GM18951 (cell line): ENCODE measurements around the gene ZCCHC7.

Source experiments
- POLR2A ChIP-seq: IDR thresholded peaks from 4 replicates; pipeline ENCODE4 v1.6.1; 2011; ENCODE audit warnings: mild to moderate bottlenecking; ENCODE audit not compliant: insufficient read length, insufficient read depth; ENCODE audit errors: extremely low read depth
- in situ Hi-C: fragments of 300-500 bp; cut with MboI; formaldehyde crosslinking; loops from one replicate; pipeline ENCODE4 v1.12.0; 2022; ENCODE audit warnings: low sequenced_read_pairs, mixed read lengths, inconsistent platforms; ENCODE audit not compliant: unreplicated experiment

ZCCHC7 gene

GRCh38 chr9:37335238-37335637 is 214.9 kb downstream of the ZCCHC7 start:
- no peak for TF ChIP-seq POLR2A
- in situ Hi-C loops = no loop called here

GRCh38 chr9:37336150-37336549 is 215.8 kb downstream of the ZCCHC7 start:
- in situ Hi-C loops = no loop called here
- TF ChIP-seq POLR2A = no peak

- no peak for TF ChIP-seq POLR2A
- in situ Hi-C loops = no loop called here
Observed at GRCh38 chr9:37337301-37337890, 217.0 kb downstream of the ZCCHC7 start.

- TF ChIP-seq POLR2A = no peak
- in situ Hi-C loops = no loop called here
Observed at GRCh38 chr9:37338218-37338617, 217.8 kb downstream of the ZCCHC7 start.

- TF ChIP-seq POLR2A = no peak
- in situ Hi-C loops = no loop called here
Observed at GRCh38 chr9:37339923-37340322, 219.5 kb downstream of the ZCCHC7 start.

GRCh38 chr9:37340961-37341360 is 220.6 kb downstream of the ZCCHC7 start:
- in situ Hi-C loops = no loop called here
- no peak for TF ChIP-seq POLR2A

GRCh38 chr9:37341704-37342103 is 221.3 kb downstream of the ZCCHC7 start:
- in situ Hi-C loops = no loop called here

GRCh38 chr9:37342493-37342892 is 222.1 kb downstream of the ZCCHC7 start:
- in situ Hi-C loops = no loop called here

More at GRCh38 chr9:37341704-37342103, 221.3 kb downstream of the ZCCHC7 start:
- TF ChIP-seq POLR2A = no peak

GRCh38 chr9:37342895-37343294 is 222.5 kb downstream of the ZCCHC7 start:
- in situ Hi-C loops = no loop called here
- no peak for TF ChIP-seq POLR2A

More at GRCh38 chr9:37342493-37342892, 222.1 kb downstream of the ZCCHC7 start:
- no peak for TF ChIP-seq POLR2A

- no peak for TF ChIP-seq POLR2A
Observed at GRCh38 chr9:37343724-37344123, 223.3 kb downstream of the ZCCHC7 start.

GRCh38 chr9:37345038-37345437 is 224.7 kb downstream of the ZCCHC7 start:
- TF ChIP-seq POLR2A = no peak
- in situ Hi-C loops = no loop called here

More at GRCh38 chr9:37343724-37344123, 223.3 kb downstream of the ZCCHC7 start:
- in situ Hi-C loops = no loop called here

GRCh38 chr9:37348917-37349316 is 228.5 kb downstream of the ZCCHC7 start:
- in situ Hi-C loops = no loop called here
- TF ChIP-seq POLR2A = no peak

- in situ Hi-C loops = no loop called here
- TF ChIP-seq POLR2A = no peak
Observed at GRCh38 chr9:37350486-37351190, 230.3 kb downstream of the ZCCHC7 start.

- TF ChIP-seq POLR2A = no peak
- in situ Hi-C loops = no loop called here
Observed at GRCh38 chr9:37353791-37354190, 233.4 kb downstream of the ZCCHC7 start.
